ENCODE measurements around the gene SETBP1.

- TF ChIP-seq POLR2A (IDR thresholded peaks at IDR 0.05): no peak
- TF ChIP-seq, protein P1, sequence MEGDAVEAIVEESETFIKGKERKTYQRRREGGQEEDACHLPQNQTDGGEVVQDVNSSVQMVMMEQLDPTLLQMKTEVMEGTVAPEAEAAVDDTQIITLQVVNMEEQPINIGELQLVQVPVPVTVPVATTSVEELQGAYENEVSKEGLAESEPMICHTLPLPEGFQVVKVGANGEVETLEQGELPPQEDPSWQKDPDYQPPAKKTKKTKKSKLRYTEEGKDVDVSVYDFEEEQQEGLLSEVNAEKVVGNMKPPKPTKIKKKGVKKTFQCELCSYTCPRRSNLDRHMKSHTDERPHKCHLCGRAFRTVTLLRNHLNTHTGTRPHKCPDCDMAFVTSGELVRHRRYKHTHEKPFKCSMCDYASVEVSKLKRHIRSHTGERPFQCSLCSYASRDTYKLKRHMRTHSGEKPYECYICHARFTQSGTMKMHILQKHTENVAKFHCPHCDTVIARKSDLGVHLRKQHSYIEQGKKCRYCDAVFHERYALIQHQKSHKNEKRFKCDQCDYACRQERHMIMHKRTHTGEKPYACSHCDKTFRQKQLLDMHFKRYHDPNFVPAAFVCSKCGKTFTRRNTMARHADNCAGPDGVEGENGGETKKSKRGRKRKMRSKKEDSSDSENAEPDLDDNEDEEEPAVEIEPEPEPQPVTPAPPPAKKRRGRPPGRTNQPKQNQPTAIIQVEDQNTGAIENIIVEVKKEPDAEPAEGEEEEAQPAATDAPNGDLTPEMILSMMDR (IDR thresholded peaks at IDR 0.05): no peak
These were observed 66.5 kb downstream of the SETBP1 start for GRCh38 chr18:44747157-44747556.

Measured in lower leg skin (tissue), 3 donors.